ENCODE data around the gene RPUSD4.

- TF ChIP-seq POLR2A (IDR thresholded peaks at IDR 0.05; ENCODE audit: low read length), result no peak
- no peak for TF ChIP-seq GATA1 (IDR thresholded peaks at IDR 0.05; ENCODE audit: low read depth, low read length)
Measured at GRCh38 chr11:126232683-126233082, 21.2 kb upstream of the RPUSD4 start.
